Measurements from ENCODE around the gene AUTS2.

DNA sequence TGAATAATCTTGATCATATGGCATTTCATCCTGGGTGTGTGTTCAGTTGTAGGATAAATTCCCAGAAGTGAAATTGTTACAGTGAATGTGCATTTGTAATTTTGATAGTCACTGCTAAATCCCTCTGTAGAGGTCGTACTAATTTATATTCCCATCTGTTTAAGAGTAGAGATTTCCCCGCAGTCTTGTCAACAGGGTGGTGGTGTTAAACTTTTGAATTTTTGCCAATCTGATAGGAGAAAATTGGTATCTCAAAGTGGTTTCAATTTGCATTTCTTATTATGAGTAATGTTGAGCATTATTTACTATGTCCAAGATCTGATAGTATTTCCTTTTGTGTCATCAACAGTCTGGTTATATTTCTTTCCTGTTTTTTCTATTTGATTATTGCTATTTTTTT is 101.7 kb downstream of the AUTS2 start:
- TF ChIP-seq EZH2 (IDR thresholded peaks at IDR 0.05; ENCODE audit: insufficient read depth, poor library complexity, severe bottlenecking) = no peak
- no peak for TF ChIP-seq EZH2phosphoT487 (IDR thresholded peaks at IDR 0.05; ENCODE audit: insufficient read depth, low read depth)

Data from GM23248 (cell line).